HG03378 (cell line): ENCODE measurements around the gene SDR42E1.
"Not testable (repeated sequence)": the region's sequence is repeated elsewhere in the genome, so short reads cannot be mapped to it uniquely, and the experiment has no call there.

Experiments
- ATAC-seq: cut with Tn5 transposase; IDR thresholded peaks from one replicate; pipeline ENCODE4 v1.9.1; 2021; ENCODE audit warnings: mild to moderate bottlenecking, moderate library complexity; ENCODE audit not compliant: unreplicated experiment

The SDR42E1 gene

GRCh38 chr16:82040296-82040695 lies 29.0 kb upstream of the SDR42E1 start:
- ATAC-seq: no peak

- no peak for ATAC-seq
These were observed 26.4 kb upstream of the SDR42E1 start for GRCh38 chr16:82037666-82038065.

- no peak for ATAC-seq
These were observed 26.0 kb upstream of the SDR42E1 start for GRCh38 chr16:82037251-82037650.

- ATAC-seq: no peak
These were observed 23.8 kb upstream of the SDR42E1 start, which contains the start of gene HSD17B2 for GRCh38 chr16:82034981-82035612. HSD17B2 (plus strand) TSS chr16:82035253; CDS start chr16:82035425, 172 bp downstream.

- ATAC-seq: no peak
These were observed 22.5 kb upstream of the SDR42E1 start for GRCh38 chr16:82033683-82034300.

- no peak for ATAC-seq
These were observed 21.7 kb upstream of the SDR42E1 start for GRCh38 chr16:82033006-82033405.

GRCh38 chr16:82031116-82032084 lies 20.1 kb upstream of the SDR42E1 start:
- no peak for ATAC-seq

- ATAC-seq: no peak
These were observed 16.4 kb upstream of the SDR42E1 start for GRCh38 chr16:82027629-82028064.

- no peak for ATAC-seq
These were observed 13.6 kb upstream of the SDR42E1 start for GRCh38 chr16:82024883-82025282.

- no peak for ATAC-seq
These were observed 13.0 kb upstream of the SDR42E1 start for GRCh38 chr16:82024316-82024715.

- ATAC-seq: no peak
These were observed 11.9 kb upstream of the SDR42E1 start for GRCh38 chr16:82023206-82023605.

- no peak for ATAC-seq
These were observed 8.8 kb upstream of the SDR42E1 start for GRCh38 chr16:82020051-82020450.

GRCh38 chr16:82019535-82019934 lies 8.3 kb upstream of the SDR42E1 start:
- no peak for ATAC-seq

GRCh38 chr16:82017911-82018568 lies 6.8 kb upstream of the SDR42E1 start:
- ATAC-seq: no peak

GRCh38 chr16:82016964-82017363 lies 5.7 kb upstream of the SDR42E1 start:
- ATAC-seq: no peak

GRCh38 chr16:82016263-82016662 lies 5.0 kb upstream of the SDR42E1 start:
- ATAC-seq: no peak

- no peak for ATAC-seq
These were observed 1.9 kb upstream of the SDR42E1 start for GRCh38 chr16:82013139-82013538.

GRCh38 chr16:82010649-82011048 lies 621 bp downstream of the SDR42E1 start:
- no peak for ATAC-seq

GRCh38 chr16:82009789-82010188 lies 1.5 kb downstream of the SDR42E1 start:
- not testable (repeated sequence) for ATAC-seq

- ATAC-seq: no peak
These were observed 2.2 kb downstream of the SDR42E1 start for GRCh38 chr16:82008957-82009592.
